GM12878 (cell line): ENCODE results near the gene MCC. TPM values are rescaled to one million over a fixed set of nuclear protein-coding genes. Genes with fewer than 3 reads are reported as not detected.

Experiments used
- CREM ChIP-seq: IDR thresholded peaks from 2 replicates; pipeline ENCODE4 v1.6.1; 2014; ENCODE audit warnings: antibody characterized with exemption, low read depth
- E4F1 ChIP-seq: fragments of 450-650 bp; IDR thresholded peaks from 2 replicates; pipeline ENCODE4 v1.6.1; 2018; ENCODE audit warnings: borderline replicate concordance, mild to moderate bottlenecking; ENCODE audit not compliant: partially characterized antibody
- EP300 ChIP-seq, 2 experiments: fragments of 150-350 bp in 1 of 2; IDR thresholded peaks; 2 replicates each; pipeline ENCODE4 v1.6.1; 2011 to 2012; ENCODE audit warnings: low read depth in 2 of 2, low read length in 2 of 2, borderline replicate concordance in 1 of 2, improper control_type of control experiment in 1 of 2, inconsistent platforms in 1 of 2; ENCODE audit not compliant: control insufficient read depth in 1 of 2
- IRF5 ChIP-seq: fragments of 450-650 bp; IDR thresholded peaks from 2 replicates; pipeline ENCODE4 v1.6.1; 2017; ENCODE audit warnings: borderline replicate concordance
- NFYA ChIP-seq: IDR thresholded peaks from 2 replicates; pipeline ENCODE4 v1.6.1; 2011; ENCODE audit warnings: low read depth, mild to moderate bottlenecking, low read length, improper control_type of control experiment, borderline replicate concordance
- NR2C2 ChIP-seq: IDR thresholded peaks from 2 replicates; pipeline ENCODE4 v1.6.1; 2011; ENCODE audit warnings: borderline replicate concordance, low read depth; ENCODE audit not compliant: control insufficient read depth, insufficient read length
- RFX5 ChIP-seq: IDR thresholded peaks from 2 replicates; pipeline ENCODE4 v1.6.1; 2011; ENCODE audit warnings: low read depth, low read length, improper control_type of control experiment
- SPI1 ChIP-seq: IDR thresholded peaks from 2 replicates; pipeline ENCODE4 v1.6.1; 2011; ENCODE audit warnings: low read depth, mild to moderate bottlenecking, low read length, moderate library complexity, borderline replicate concordance; ENCODE audit not compliant: insufficient read depth
- SREBF2 ChIP-seq: IDR thresholded peaks from 2 replicates; pipeline ENCODE4 v1.6.1; 2012; ENCODE audit warnings: mild to moderate bottlenecking, low read length
- ZNF622 ChIP-seq: fragments of 450-650 bp; IDR thresholded peaks from 2 replicates; pipeline ENCODE4 v1.6.1; 2017; ENCODE audit warnings: mild to moderate bottlenecking, inconsistent platforms
- polyA plus RNA-seq, 11 experiments: library from polyadenylated mRNA; depleted of rRNA in 4 of 11; unstranded in 6 of 11; stranded (reverse) in 5 of 11; fragments of >200 nt; fragmentation: Nextera tagmentation in 4 of 11; fragmentation: Illumina TruSeq in 1 of 11; extraction: Ambion mirVana in 4 of 11; extraction: Trizol in 1 of 11; gene quantifications; 1 replicate in 1 of 11; 2 replicates in 10 of 11; pipeline versions ENCODE4 v1.2.1 to v1.2.3, GENCODE V29; 2011 to 2016; ENCODE audit warnings: inconsistent platforms in 2 of 11, missing spikeins in 2 of 11, low read depth in 1 of 11
- total RNA-seq, 4 experiments: library from RNA; depleted of rRNA in 3 of 4; stranded (reverse); fragments of >200 nt in 3 of 4; fragmentation: Illumina TruSeq in 1 of 4; extraction: Trizol in 1 of 4; gene quantifications; 2 replicates each; pipeline versions ENCODE4 v1.2.1 to v1.2.3, GENCODE V29; 2013 to 2021

The MCC gene
- total and polyA plus RNA-seq, 10 of the 15 experiments (the other 5 are each of a cell fraction or from before 2014, with no cell fraction given): 0.03 to 0.86 (median 0.16) TPM

- no peak for TF ChIP-seq IRF5
- TF ChIP-seq NR2C2: no peak
- no peak for TF ChIP-seq EP300 (IDR thresholded peaks at IDR 0.05; ENCODE audit: borderline replicate concordance in 1 of 2, control insufficient read depth in 1 of 2, low read depth in 2 of 2, low read length in 2 of 2)
- TF ChIP-seq ZNF622: no peak
- no peak for TF ChIP-seq SPI1
- no peak for TF ChIP-seq CREM
- TF ChIP-seq NFYA: no peak
- no peak for TF ChIP-seq RFX5
- TF ChIP-seq E4F1: no peak
- TF ChIP-seq SREBF2: no peak
These were observed 100.4 kb downstream of the MCC start (continued) for GRCh38 chr5:113387844-113388243.
